Measurements from ENCODE around the gene ZCWPW2. TPM values are rescaled to one million over a fixed set of nuclear protein-coding genes. Genes with fewer than 3 reads are reported as not detected.
A peak's percentile ranks its signal among the peaks of the same experiment; 100 is the strongest.

Gene ZCWPW2
- total and polyA plus RNA-seq, 2 of the 4 experiments (the other 2 are of a cell fraction), result 0.18 to 0.24 TPM

DNA sequence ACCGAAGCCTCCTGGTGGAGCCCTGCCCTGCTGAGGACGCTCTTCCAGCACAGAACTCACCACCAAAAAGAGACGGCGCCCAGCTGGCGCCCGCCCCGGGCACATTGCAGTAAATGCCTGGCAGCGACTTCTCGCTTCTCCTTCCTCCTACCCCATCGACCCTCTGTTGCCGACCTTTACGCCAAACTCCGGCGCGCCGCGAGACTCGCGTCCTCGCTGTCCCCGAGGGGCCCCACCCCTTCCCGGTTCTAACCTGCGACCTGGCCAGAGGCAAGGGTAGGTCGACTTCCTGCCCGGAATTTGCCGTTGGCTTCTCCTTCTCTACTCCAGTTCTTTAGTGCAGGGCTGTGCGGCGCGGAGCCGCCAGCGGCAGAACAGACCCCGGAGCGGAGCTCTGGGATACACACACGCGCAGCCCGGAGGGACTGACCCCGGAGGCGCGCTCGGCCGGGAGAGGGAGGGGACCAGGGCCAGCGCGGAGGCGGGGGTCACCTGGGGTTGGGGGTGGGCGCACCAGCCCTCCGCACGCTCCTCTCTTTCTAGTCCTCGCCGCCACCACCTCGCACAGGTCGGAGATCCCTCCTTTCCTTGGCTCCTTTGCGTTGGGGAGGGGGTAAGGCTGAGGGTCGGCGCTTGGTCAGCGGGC lies 226.7 kb downstream of the ZCWPW2 start:
- Histone ChIP-seq H3K18ac (ENCODE audit: low read depth, low read length) (no peak overlapping the region), H4K91ac (ENCODE audit: insufficient read depth, low read depth, low read length) (no peak overlapping the region), H2AK5ac (ENCODE audit: low read depth, low read length) (no peak overlapping the region), H3K36me3 (ENCODE audit: control insufficient read depth, insufficient read depth, low read length) (no peaks in the 10 kb centered on the region), H4K5ac (ENCODE audit: low read depth, low read length) (no peak overlapping the region), H2AFZ (replicated peaks; ENCODE audit: low read length, poor library complexity) (no peak overlapping the region), H3K23ac (ENCODE audit: low read depth, low read length) (no peak overlapping the region), H3K4me3 (ENCODE audit: insufficient read depth, low read depth, low read length) (no peak overlapping the region; the same call in 1 of the 2 replicates), H2BK20ac (ENCODE audit: low read depth, low read length) (no peak overlapping the region), H4K20me1 (ENCODE audit: insufficient read depth, low read length) (no peaks in the 10 kb centered on the region), H2BK15ac (ENCODE audit: low read depth, low read length) (no peak overlapping the region), H3K9me1 (ENCODE audit: insufficient read depth, low read length) (no peaks in the 10 kb centered on the region), H3K27ac (ENCODE audit: insufficient read depth, low read length) (no peak overlapping the region), H3K9ac (ENCODE audit: low read depth, low read length) (no peak overlapping the region), H3K14ac (replicated peaks; ENCODE audit: low read depth, low read length) (no peak overlapping the region), H3K4ac (ENCODE audit: low read depth, low read length) (no peak overlapping the region), H3K4me2 (ENCODE audit: low read depth, low read length) (peak overlapping the region; percentile 72; the same call in 1 of the 2 replicates), H2BK5ac (ENCODE audit: low read depth, low read length, poor library complexity, severe bottlenecking) (no peak overlapping the region), H4K8ac (ENCODE audit: low read depth in 2 of 2, low read length in 2 of 2) (no peak overlapping the region), H3K4me1 (ENCODE audit: control insufficient read depth, insufficient read depth, low read length) (no peaks in the 10 kb centered on the region), H3K79me1 (ENCODE audit: low read depth in 1 of 2, low read length in 2 of 2) (no peaks in the 10 kb centered on the region), H2BK120ac (ENCODE audit: low read depth, low read length) (no peak overlapping the region), H2AK9ac (replicated peaks; ENCODE audit: low read depth, low read length, poor library complexity) (no peak overlapping the region), H3K27me3 (ENCODE audit: control insufficient read depth, insufficient read depth, low read length) (peaks cover 30% of the 10 kb centered on the region), H3K56ac (ENCODE audit: extremely low read depth, insufficient read depth, low read length) (no peak overlapping the region), H3K9me3 (ENCODE audit: control insufficient read depth, insufficient read depth, low read length) (no peaks in the 10 kb centered on the region)
- intact Hi-C loops (cut with micrococcal nuclease), result no loop called here
- 0 out of 2 replicates have a peak, but pooled peaks have one; percentile 37 for ATAC-seq (ENCODE audit: low read depth)
- CTCF ChIA-PET, result no interaction called here
- 0% methylated on average over 14 of the region's 55 CpGs; no CpG with 5 or more reads in 1 of the 2 experiments for WGBS, 2 experiments (ENCODE audit: extremely low coverage in 2 of 2, insufficient read length in 1 of 2)
- BruUV-seq (replicated peaks), result no TSS peak
- in situ Hi-C loops (cut with MboI; ENCODE audit: low sequenced_read_pairs), result no loop called here
- no peak for TF ChIP-seq POLR2A (IDR thresholded peaks at IDR 0.05; ENCODE audit: low read depth, low read length)
- TF ChIP-seq MAFK (IDR thresholded peaks at IDR 0.05; ENCODE audit: low read depth, low read length), result no peak
- no peak for TF ChIP-seq RAD21 (IDR thresholded peaks at IDR 0.05; ENCODE audit: low read length)
- TF ChIP-seq MAZ (IDR thresholded peaks at IDR 0.05; ENCODE audit: borderline replicate concordance, low read depth, low read length), result no peak
- TF ChIP-seq RFX5 (IDR thresholded peaks at IDR 0.05; ENCODE audit: low read depth, low read length), result no peak
- TF ChIP-seq RCOR1 (IDR thresholded peaks at IDR 0.05; ENCODE audit: insufficient replicate concordance, low read length), result no peak
- TF ChIP-seq CEBPB (IDR thresholded peaks at IDR 0.05; ENCODE audit: low read depth, low read length), result no peak
- TF ChIP-seq FOS (IDR thresholded peaks at IDR 0.05; ENCODE audit: low read depth, low read length), result no peak
- TF ChIP-seq, protein P1, sequence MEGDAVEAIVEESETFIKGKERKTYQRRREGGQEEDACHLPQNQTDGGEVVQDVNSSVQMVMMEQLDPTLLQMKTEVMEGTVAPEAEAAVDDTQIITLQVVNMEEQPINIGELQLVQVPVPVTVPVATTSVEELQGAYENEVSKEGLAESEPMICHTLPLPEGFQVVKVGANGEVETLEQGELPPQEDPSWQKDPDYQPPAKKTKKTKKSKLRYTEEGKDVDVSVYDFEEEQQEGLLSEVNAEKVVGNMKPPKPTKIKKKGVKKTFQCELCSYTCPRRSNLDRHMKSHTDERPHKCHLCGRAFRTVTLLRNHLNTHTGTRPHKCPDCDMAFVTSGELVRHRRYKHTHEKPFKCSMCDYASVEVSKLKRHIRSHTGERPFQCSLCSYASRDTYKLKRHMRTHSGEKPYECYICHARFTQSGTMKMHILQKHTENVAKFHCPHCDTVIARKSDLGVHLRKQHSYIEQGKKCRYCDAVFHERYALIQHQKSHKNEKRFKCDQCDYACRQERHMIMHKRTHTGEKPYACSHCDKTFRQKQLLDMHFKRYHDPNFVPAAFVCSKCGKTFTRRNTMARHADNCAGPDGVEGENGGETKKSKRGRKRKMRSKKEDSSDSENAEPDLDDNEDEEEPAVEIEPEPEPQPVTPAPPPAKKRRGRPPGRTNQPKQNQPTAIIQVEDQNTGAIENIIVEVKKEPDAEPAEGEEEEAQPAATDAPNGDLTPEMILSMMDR (conservative IDR thresholded peaks at IDR 0.05; ENCODE audit: low read depth, low read length), result no peak
- TF ChIP-seq SMC3 (IDR thresholded peaks at IDR 0.05; ENCODE audit: low read depth, low read length), result no peak
- TF ChIP-seq, protein P2, sequence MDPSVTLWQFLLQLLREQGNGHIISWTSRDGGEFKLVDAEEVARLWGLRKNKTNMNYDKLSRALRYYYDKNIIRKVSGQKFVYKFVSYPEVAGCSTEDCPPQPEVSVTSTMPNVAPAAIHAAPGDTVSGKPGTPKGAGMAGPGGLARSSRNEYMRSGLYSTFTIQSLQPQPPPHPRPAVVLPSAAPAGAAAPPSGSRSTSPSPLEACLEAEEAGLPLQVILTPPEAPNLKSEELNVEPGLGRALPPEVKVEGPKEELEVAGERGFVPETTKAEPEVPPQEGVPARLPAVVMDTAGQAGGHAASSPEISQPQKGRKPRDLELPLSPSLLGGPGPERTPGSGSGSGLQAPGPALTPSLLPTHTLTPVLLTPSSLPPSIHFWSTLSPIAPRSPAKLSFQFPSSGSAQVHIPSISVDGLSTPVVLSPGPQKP (IDR thresholded peaks at IDR 0.05; ENCODE audit: borderline replicate concordance, low read depth, low read length), result no peak
- TF ChIP-seq CHD1 (IDR thresholded peaks at IDR 0.05; ENCODE audit: low read depth, low read length), result no peak
- dilution Hi-C loops (cut with HindIII; ENCODE audit: low sequenced_read_pairs, unreplicated experiment), result no loop called here
- DNase-seq, result no peak
- POLR2A ChIA-PET (ENCODE audit: unreplicated experiment), result no interaction called here

All from IMR-90 (cell line).